ENCODE data around the gene TNFRSF9. TPM values are rescaled to one million over a fixed set of nuclear protein-coding genes. Genes with fewer than 3 reads are reported as not detected.
A peak's percentile ranks its signal among the peaks of the same experiment; 100 is the strongest.

The TNFRSF9 gene
- total RNA-seq, 4 donors from 2014 or later, result 0.48 TPM; not detected in 3

DNA sequence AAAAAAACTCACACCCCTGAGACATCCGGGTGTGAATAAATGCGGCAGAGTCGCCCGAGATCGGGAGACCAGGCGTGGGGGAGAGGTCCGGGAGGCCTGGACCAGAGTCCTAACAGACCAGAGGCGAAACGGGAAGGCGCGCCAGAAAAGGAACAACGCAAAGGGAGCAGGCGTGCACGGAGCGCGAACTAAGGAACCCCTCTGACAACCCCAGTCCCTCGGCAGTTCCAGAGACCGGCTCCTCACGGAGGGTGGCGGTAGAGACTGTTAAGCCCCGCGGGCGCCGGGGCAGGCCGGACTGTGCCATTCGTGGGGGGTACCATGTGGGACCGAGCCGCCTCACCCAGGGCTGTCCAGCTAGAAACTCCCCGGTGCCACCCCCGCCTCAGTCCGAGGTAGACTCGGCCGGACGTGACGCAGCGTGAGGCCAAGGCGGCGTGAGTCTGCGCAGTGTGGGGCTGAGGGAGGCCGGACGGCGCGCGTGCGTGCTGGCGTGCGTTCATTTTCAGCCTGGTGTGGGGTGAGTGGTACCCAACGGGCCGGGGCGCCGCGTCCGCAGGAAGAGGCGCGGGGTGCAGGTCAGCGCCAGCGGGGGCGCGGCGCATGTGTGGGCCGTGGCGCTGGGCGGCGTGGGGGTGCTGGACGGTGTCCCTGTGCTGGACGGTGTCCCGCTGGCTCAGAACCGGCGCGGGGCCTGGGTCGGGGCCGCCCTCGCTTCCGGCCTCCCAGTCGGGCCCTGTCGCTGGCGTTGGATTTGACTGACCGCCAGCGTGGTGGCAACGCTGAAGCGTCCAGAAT, 20.8 kb upstream of the TNFRSF9 start, which contains the start of gene PARK7:
Gene PARK7 (plus strand): TSS at position 496 of the 798 bp plus-strand sequence. CDS start 1,075 bp downstream, outside the sequence.
- peak; percentile 100 for DNase-seq
- Histone ChIP-seq H3K4me1 (peaks cover 6 to 27% (median 17%) of the 10 kb centered on the region in 4 donors), H3K27me3 (no peaks in the 10 kb centered on the region), H3K36me3 (peaks cover 0 to 20% (median 10%) of the 10 kb centered on the region in 4 donors), H3K27ac (peak within 1 kb of the TSS; percentile 89 to 95 (median 94)), H3K9me3 (no peaks in the 10 kb centered on the region), H3K4me3 (peak within 1 kb of the TSS; percentile 74 to 86 (median 82))
- intact Hi-C loops (cut with DNase I; ENCODE audit: low total_unique reads) (no loop called here), in situ Hi-C loops (cut with MboI; ENCODE audit: low pct_ligation_motif_present in 1 of 4, low pct_unique_long_range_greater_than_20kb in 1 of 4, low sequenced_read_pairs in 3 of 4) (no loop called here)
- TF ChIP-seq POLR2AphosphoS5 (IDR thresholded peaks at IDR 0.05) (peak; percentile 91 to 97 (median 96)), EP300 (IDR thresholded peaks at IDR 0.05; ENCODE audit: low read depth) (no peak), POLR2A (IDR thresholded peaks at IDR 0.05) (peak; percentile 98)
- TF ChIP-seq, protein P1, sequence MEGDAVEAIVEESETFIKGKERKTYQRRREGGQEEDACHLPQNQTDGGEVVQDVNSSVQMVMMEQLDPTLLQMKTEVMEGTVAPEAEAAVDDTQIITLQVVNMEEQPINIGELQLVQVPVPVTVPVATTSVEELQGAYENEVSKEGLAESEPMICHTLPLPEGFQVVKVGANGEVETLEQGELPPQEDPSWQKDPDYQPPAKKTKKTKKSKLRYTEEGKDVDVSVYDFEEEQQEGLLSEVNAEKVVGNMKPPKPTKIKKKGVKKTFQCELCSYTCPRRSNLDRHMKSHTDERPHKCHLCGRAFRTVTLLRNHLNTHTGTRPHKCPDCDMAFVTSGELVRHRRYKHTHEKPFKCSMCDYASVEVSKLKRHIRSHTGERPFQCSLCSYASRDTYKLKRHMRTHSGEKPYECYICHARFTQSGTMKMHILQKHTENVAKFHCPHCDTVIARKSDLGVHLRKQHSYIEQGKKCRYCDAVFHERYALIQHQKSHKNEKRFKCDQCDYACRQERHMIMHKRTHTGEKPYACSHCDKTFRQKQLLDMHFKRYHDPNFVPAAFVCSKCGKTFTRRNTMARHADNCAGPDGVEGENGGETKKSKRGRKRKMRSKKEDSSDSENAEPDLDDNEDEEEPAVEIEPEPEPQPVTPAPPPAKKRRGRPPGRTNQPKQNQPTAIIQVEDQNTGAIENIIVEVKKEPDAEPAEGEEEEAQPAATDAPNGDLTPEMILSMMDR (IDR thresholded peaks at IDR 0.05), result peak; percentile 34 to 57 (median 41)
- 0 to 1% methylated on average over 6 to 67 of the region's 81 CpGs for WGBS, 2 donors (ENCODE audit: low coverage in 1 of 2)

DNA sequence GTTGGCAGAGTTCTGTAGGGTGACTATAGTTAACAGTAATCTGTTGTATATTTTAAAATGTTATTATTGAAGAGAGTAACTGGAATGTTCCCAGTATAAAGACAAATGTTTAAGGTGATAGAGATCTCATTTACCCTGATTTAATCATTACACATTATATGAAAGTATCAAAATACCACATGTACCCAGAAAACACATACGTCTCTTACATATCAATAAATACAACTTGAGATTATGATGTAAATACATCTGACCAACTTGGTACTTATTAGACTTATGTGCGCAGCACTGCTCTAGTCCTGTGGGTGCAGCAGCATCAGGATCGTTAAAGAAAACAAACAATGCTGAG, 20.2 kb upstream of the TNFRSF9 start:
- intact Hi-C loops (cut with DNase I; ENCODE audit: low total_unique reads), result no loop called here
- Histone ChIP-seq H3K4me1 (peaks cover 6 to 27% (median 17%) of the 10 kb centered on the region in 4 donors), H3K27me3 (no peaks in the 10 kb centered on the region), H3K4me3 (peak overlapping the region; percentile 23 to 86 (median 79)), H3K36me3 (peaks cover 0 to 17% (median 7%) of the 10 kb centered on the region in 4 donors), H3K9me3 (no peaks in the 10 kb centered on the region), H3K27ac (peak overlapping the region; percentile 89 to 95 (median 94))
- TF ChIP-seq, protein P1 (IDR thresholded peaks at IDR 0.05), result no peak
- DNase-seq, result no peak
- 0 to 7% methylated on average over 3 of the region's 3 CpGs for WGBS, 2 donors (ENCODE audit: low coverage in 1 of 2)
- in situ Hi-C loops (cut with MboI; ENCODE audit: low pct_ligation_motif_present in 1 of 4, low pct_unique_long_range_greater_than_20kb in 1 of 4, low sequenced_read_pairs in 3 of 4), result no loop called here

DNA sequence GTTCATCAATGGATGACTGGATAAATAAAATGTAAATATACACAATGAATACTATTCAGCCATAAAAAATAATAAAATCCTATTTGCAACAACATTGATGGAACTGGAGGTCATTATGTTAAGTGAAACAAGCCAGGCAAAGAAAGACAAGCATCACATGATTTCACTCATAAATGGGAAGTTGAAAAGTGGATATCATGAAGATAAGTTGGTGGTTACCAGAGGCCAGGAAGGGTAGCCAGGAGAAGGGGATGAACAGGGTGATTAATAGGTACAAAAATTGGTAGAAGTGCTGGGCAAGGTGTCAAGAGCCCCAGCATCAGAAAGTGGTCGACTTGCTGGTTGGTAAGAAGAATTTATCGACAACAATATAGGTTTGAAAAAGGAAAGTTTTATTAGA, 19.5 kb upstream of the TNFRSF9 start:
- no peaks in the 10 kb centered on the region for H3K9me3 ChIP-seq
- no peak overlapping the region for H3K4me3 ChIP-seq
- in situ Hi-C loops (cut with MboI; ENCODE audit: low pct_ligation_motif_present in 1 of 4, low pct_unique_long_range_greater_than_20kb in 1 of 4, low sequenced_read_pairs in 3 of 4) (no loop called here), intact Hi-C loops (cut with DNase I; ENCODE audit: low total_unique reads) (no loop called here)
- H3K27me3 ChIP-seq, result no peaks in the 10 kb centered on the region
- no peak for DNase-seq
- peak overlapping the region in 3 of 4 donors; percentile 93 to 95 (median 95) for H3K27ac ChIP-seq
- 91 to 95% methylated on average over 2 of the region's 2 CpGs for WGBS, 2 donors (ENCODE audit: low coverage in 1 of 2)
- H3K36me3 ChIP-seq, result peaks cover 0 to 10% (median 4%) of the 10 kb centered on the region in 4 donors
- TF ChIP-seq EP300 (IDR thresholded peaks at IDR 0.05; ENCODE audit: low read depth) (no peak), POLR2A (IDR thresholded peaks at IDR 0.05) (no peak), POLR2AphosphoS5 (IDR thresholded peaks at IDR 0.05) (no peak)
- TF ChIP-seq, protein P1 (IDR thresholded peaks at IDR 0.05), result no peak
- H3K4me1 ChIP-seq, result peaks cover 6 to 27% (median 17%) of the 10 kb centered on the region in 4 donors

DNA sequence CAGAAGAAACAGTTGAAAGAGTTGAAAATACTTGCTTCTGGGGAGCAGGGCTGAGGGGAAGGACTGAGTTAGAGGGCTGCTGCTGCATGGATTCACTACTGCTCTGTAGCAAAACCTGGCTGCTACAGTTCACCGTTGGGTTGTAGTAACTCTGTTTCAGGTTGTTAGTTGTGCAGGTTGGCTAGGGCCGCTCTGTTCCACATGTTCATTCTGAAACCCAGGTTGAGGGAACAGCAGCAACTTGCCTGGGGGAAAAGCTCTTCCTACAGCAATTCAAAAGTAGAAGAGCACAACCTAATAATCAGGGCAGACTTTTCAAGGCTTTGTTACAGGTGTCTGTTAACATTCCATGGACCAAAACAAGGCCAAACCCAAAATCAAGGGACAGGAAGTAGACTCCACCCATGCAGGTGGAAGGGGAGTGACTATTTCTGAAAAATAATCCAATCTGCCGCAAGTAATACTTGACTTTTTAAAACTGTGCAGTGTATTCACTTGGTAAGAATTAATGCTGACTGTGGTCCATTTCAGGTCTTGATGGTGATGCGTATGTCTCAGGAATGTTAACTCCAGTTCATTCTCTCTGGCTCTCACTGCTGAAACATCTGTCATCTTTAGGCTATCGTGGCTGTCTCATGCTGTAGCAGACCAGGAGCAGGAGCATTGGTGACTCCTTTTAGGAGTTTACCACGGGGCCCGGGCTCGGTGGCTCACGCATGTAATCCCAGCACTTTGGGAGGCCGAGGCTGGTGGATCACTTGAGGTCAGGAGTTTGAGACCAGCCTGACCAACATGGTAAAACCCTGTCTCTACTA, 15.8 kb upstream of the TNFRSF9 start:
- intact Hi-C loops (cut with DNase I; ENCODE audit: low total_unique reads), result no loop called here
- TF ChIP-seq EP300 (IDR thresholded peaks at IDR 0.05; ENCODE audit: low read depth), result no peak
- no peak for TF ChIP-seq POLR2AphosphoS5 (IDR thresholded peaks at IDR 0.05)
- no peak for TF ChIP-seq POLR2A (IDR thresholded peaks at IDR 0.05)
- TF ChIP-seq, protein P1 (IDR thresholded peaks at IDR 0.05), result no peak
- Histone ChIP-seq H3K27ac (no peak overlapping the region), H3K9me3 (no peaks in the 10 kb centered on the region), H3K36me3 (no peaks in the 10 kb centered on the region), H3K4me3 (no peak overlapping the region), H3K27me3 (no peaks in the 10 kb centered on the region), H3K4me1 (peaks cover 0 to 20% (median 7%) of the 10 kb centered on the region in 4 donors)
- in situ Hi-C loops (cut with MboI; ENCODE audit: low pct_ligation_motif_present in 1 of 4, low pct_unique_long_range_greater_than_20kb in 1 of 4, low sequenced_read_pairs in 3 of 4), result no loop called here
- 83 to 89% methylated on average over 4 to 10 of the region's 10 CpGs for WGBS, 2 donors (ENCODE audit: low coverage in 1 of 2)
- no peak for DNase-seq

All from transverse colon (tissue), 4 donors.